Occipital lobe (tissue), 2 donors: Measurements from ENCODE around the gene PAX9. TPM values are rescaled to one million over a fixed set of nuclear protein-coding genes. Genes with fewer than 3 reads are reported as not detected.

Experiments
- DNase-seq: peaks from one replicate; lab custom pipeline; 2025; lab: John Stamatoyannopoulos, UW
- total RNA-seq: library from RNA; depleted of rRNA; stranded (reverse); fragments of >200 nt; gene quantifications from one replicate; pipeline ENCODE4 v1.2.3, GENCODE V29; 2014

Gene PAX9
- under 0.01 TPM for total RNA-seq

DNA sequence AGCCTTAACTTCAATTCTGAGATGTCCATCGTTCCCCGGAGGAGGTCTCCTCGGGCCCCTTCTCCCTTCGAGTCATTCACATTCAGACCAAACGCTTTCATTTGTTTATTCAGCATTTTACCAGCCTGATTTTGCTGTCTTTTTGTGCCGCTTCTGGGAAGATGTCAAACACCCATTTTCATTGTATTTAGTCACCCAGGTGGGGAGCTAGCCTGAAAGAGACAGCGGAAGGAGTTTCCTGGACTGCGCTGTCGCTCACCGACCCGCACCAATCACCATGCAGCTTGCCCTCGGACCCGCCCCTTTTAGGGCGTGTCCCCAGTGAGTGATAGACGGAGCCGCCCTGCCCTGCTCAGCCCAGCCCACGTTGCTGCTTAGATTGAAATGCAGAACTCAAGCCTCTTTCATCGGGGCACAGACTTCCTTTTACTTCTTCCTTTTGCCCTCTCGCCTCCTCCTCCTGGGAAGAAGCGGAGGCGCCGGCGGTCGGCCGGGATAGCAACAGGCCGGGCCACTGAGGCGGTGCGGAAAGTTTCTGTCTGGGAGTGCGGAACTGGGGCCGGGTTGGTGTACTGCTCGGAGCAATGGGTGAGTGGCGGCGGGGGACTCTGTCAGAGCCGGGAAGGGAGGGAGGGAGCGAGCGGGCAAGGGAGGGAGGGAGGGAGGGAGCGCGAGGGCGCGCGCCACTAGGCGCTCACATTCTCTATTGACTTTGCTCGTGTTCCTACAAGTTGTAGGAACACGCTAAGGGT is at the start of gene PAX9:
TSS of gene PAX9 (plus strand) at position 355 of the 752 bp plus-strand sequence. CDS start at position 585, 230 bp downstream.
- DNase-seq, result peak; percentile 8

DNA sequence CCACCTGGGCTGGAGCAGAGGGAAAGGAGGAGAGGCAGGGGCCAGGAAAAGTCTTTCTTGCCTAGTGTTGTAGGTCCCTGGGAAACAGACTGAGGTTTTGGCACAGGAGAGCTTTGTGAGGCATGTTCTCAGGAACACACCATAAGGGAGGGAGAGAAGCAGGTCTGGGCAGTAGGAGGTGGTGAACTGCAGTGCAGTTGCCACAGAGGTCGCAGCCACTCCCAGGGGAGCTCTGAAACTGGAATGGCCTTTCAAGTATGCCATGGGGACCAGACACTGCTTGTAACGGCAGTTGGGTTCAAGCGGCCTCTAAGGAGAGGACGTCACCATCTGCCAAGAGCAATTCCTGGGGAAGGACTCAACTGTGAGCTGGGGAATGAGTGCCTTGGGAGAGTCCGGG is 43.8 kb upstream of the PAX9 start:
- DNase-seq, result no peak

DNA sequence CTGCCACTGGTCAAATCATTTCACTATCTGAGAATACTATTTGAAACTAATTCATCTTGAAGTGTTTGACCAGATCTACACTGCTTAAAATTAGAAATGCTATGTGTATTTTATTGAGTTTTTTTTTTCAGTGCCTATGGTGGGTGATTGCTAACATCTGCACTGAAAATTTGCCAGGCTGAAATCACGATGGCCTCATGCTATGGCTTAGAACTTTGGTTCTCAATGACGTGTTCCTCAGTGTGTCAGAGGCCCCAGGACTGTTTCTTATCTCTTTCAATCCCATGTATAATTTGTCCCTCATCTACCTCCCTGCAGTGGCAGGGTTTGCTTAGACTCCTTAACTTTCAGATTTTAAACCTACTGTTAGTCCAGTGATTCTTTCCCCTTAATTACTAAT is 43.0 kb upstream of the PAX9 start:
- DNase-seq, result no peak

- DNase-seq, result no peak
Measured at GRCh38 chr14:36619131-36619530, 42.5 kb upstream of the PAX9 start.

DNA sequence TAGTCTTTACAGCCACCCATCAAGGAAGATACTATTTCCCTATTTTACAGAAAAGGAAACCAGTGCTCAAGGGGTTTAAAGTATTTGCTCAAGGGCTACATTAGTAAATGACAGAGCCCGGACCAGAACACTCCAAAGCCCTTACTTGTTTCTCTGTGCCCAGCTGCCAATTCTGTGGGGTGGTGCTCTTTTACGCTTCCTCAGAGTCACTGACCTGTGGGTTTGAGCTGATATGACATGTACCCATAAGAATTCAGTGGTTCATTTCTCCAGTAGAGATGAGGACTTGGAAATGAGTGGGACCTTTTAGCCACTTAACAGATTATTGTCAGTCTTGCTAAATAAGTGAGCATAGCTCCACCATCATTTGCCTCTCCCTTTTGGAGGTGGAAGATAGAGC is 41.8 kb upstream of the PAX9 start:
- no peak for DNase-seq

- no peak for DNase-seq
Measured at GRCh38 chr14:36625014-36625413, 36.6 kb upstream of the PAX9 start.

GRCh38 chr14:36625436-36625835 is 36.2 kb upstream of the PAX9 start:
- no peak for DNase-seq

DNA sequence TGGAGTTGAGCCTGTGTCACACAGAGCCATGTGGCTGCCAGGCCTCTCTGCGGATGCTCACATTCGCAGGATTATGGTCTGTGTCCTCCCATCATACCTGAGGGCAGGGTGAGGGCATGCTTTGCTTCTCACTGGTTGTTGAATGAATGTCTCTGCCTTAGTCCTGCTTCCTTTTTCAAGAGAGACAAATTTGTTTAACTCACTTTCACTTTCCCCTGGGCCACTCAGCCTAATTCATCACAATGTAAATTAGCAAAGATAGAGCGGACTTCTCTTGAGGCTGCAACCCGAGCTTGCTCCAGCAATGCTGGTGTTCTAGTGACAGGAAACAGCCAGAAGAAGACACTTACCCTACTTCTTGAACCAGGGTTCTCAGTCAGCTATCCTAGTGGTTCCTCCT is 35.5 kb upstream of the PAX9 start:
- DNase-seq, result no peak

DNA sequence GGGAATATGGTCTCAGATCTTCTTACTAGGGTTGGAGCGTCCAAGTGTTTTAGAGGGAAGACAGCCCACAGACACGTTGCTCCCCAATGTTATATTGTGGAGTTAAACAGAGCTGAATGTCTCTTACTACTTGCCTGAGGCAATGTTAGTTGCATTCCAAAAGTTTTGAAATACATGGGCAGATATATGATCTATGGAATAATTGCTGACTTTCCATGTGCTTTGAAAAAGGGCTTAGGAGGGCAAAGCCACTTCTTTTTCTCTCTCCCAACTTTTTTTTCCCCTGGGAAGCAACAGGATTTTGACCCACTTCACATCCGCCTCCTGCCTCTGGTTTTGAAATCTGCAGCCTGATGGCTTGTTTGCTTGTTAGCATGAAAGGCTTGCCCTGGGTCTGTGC is 33.7 kb upstream of the PAX9 start:
- no peak for DNase-seq

DNA sequence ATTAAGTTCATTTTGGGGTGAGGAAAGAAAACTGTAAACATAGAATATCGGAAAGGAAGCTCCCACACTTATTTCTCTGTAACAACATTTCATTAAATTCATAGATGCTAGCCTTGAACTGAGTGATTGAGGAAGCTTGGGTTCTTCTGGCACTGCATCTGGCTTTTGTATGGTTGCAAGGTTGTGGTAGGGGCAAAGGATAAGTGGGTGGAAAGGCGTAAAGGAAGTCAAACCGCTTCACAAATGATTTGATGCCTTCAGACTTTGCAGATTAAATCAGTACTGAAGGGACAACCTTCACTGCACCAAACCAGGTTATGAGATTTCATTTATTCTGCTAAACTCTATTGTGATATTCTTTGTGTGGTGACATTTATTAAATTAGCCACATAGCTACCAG is 28.1 kb upstream of the PAX9 start:
- no peak for DNase-seq

DNA sequence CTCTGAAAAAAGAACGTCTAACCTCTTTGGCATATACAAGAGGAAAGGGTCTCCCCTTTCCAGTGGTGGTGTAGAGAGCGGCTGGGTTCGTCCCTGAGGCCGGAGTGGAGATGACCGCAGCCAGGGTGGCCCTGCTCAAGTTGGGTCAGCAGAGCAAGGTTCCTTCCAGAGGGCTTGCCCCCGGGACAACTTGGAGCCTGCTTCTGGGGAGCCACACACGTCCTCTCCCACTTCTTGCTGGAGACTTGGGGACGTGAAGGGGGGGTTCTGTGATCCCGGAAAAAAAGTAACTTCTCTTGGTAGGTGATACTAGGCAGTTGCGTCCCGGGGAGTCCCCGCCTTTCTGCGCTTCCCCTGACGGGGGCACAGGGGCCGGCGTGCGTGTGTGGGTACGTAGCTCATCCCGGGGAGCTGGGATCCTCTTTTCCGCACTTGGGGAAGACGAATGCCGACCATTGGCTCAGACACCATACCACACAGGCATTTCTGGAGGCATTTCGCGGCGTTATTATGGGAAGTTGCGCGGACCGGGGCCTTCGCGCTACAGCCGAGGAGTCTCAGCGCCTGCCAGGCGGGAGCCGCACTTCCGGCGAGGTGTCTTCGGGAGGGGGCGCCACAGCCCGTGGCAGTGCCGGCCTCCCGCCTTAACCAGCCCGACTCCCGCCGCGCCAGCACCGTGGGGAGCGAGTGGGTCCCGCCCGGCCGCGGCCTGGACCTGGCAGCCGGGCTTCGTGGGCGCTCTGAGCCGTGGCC is 14.8 kb upstream of the PAX9 start:
- DNase-seq, result no peak

DNA sequence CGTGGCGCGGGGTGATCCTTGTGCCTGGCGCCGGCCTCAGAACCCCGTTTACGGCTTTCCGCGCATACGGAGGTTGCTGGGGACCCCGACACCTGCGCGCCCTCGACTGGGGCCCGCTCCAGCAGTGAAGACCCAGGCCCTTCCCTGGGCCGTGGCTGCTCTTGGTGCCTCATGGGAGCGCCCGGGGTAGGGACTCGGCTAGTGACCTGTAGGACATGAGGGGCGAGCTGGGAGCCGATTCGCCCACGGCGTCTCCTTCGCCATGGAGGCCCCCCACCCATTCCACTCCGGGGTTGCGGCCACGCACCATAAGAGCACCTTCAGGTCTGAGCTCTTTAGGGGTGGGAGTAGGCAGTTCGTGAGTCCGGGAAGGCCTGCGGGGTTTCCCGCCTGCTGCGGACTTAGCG is 14.2 kb upstream of the PAX9 start:
- no peak for DNase-seq

DNA sequence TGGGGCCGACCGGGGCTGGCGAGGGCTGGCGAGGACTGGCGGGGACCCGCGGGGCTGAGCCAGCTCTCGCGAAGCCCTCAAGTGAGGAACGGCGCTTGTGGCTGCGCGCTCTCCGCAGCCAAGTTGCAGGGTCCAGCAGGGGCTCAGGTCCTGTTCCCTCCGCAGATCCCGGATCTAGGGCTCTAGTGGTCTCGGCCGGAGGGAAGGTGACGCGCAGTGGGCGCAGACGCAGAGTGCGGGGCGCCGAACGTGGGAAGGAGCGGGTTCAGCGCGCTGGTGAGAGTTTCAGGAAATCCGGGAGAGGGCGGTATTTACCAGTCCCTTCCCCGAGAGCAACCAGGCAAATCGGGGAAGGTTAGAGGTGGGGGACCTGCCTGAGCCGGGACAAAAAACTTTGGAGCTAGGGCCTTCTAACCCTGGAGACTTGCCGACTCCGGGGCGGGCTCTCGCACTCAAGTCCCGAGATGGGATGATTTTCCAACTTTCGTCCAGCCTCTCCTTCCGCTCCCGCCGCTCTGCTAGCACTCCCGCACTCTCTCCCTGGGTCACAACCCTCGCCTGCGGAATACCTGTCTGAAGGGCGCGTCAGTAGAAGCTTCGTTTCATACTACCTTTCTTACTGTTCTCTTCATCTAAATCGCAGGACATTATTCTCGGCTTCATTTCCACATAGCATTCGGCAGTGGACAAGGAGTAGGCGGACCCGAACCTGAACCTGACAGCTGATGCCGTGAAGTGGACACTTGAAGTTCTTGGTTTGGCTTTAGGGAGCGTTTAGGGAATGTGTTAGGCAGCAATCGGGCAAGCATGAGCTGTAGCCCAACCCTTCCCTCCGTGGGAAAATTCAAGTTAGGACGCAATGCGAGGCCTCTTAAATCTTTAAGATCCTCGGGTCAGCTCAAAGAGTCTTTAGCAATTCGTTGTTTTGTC is 13.6 kb upstream of the PAX9 start:
- DNase-seq, result no peak

GRCh38 chr14:36649872-36650650 is 11.6 kb upstream of the PAX9 start:
- no peak for DNase-seq

GRCh38 chr14:36652542-36653201 is 9.0 kb upstream of the PAX9 start:
- DNase-seq, result no peak

DNA sequence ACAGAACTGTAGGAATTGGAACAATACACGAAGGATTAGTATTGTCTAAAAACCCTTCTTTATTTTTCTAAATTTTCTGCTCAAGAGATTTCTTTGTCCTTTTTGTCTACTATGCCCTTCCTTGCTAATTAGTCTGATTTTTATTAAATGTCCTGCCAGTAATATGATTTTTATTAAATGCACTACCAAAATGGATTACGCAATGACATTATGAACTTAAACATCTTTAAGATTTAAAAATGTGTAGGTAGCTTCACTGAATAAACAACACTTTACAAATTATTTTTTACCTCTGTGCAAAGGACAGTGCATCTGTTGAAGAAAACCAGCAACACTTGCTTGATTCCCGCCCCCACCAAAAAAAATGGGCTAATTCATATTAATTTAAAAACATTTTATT is 8.2 kb upstream of the PAX9 start:
- no peak for DNase-seq

GRCh38 chr14:36653962-36654793 is 7.5 kb upstream of the PAX9 start:
- DNase-seq, result no peak

DNA sequence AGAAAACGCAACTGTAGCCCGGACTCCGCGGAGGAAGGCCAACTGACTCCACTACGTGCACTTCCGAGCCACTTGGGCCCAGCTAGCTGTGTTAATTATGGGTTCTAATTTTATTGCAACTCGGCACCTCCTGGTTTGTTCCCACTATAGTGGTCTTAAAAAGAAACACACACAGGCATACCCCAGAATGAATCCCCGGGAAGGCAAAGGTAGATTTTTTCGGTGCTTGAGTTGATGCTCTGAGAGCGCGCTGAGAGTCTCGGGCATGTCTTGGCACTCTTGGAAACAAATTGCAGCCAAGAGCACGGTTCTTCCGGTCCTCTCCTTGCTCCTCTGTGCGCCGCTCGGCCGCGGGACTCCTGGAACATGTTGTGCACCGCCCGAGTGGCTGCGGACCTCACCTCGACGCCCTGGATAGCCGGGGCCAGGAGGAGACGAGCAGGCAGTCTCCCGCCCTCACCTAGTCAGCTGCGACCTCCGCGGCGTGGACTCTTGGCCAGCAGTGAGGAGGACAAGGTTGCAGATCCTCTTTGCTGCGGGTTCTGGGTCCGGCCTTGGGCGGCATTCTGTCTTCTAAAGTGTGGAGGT is 6.8 kb upstream of the PAX9 start:
- DNase-seq, result no peak

DNA sequence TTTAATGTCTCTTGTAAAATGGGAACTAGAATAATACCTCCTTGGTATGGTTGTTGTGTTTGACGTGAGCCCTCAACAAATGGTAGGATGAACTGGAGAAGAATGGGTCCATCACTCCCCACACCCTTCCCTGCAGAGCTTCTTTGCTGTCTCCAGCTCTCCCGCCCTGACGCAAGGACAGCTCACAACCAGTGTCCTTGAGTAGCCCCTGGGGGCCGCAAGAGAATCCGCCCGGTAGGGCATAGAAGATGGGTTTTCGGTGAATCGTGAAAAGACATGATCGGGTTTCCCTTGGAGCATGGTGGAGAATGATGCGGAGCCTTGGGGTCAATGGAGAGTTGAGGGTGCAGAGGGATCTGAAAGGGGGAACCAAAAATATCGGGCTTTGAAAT is 6.1 kb upstream of the PAX9 start:
- DNase-seq, result no peak
